ENCODE measurements around the gene GPR132.

GPR132 gene

GRCh38 chr14:105097794-105098127, 32.5 kb upstream of the GPR132 start:
- H3K4me1 ChIP-seq (ENCODE audit: control insufficient read depth, insufficient read depth, low read length): peaks cover 16% of the 10 kb centered on the region
- peaks cover 3% of the 10 kb centered on the region for H3K27me3 ChIP-seq (ENCODE audit: control insufficient read depth, insufficient read depth, low read length)
- H3K4me3 ChIP-seq (ENCODE audit: low read length): no peak overlapping the region
- no peaks in the 10 kb centered on the region for H3K9me3 ChIP-seq (ENCODE audit: control insufficient read depth, low read length)
- no peaks in the 10 kb centered on the region for H3K36me3 ChIP-seq (ENCODE audit: control insufficient read depth, insufficient read depth, low read length)
- no peak overlapping the region for H3K9ac ChIP-seq (ENCODE audit: low read length)

- H3K36me3 ChIP-seq (ENCODE audit: control insufficient read depth, insufficient read depth, low read length): no peaks in the 10 kb centered on the region
- no peaks in the 10 kb centered on the region for H3K9me3 ChIP-seq (ENCODE audit: control insufficient read depth, low read length)
- H3K4me1 ChIP-seq (ENCODE audit: control insufficient read depth, insufficient read depth, low read length): peaks cover 30% of the 10 kb centered on the region
- no peak overlapping the region for H3K9ac ChIP-seq (ENCODE audit: low read length)
- H3K4me3 ChIP-seq (ENCODE audit: low read length): no peak overlapping the region
- peaks cover 3% of the 10 kb centered on the region for H3K27me3 ChIP-seq (ENCODE audit: control insufficient read depth, insufficient read depth, low read length)
These were observed 31.1 kb upstream of the GPR132 start for GRCh38 chr14:105096206-105096875.

- Histone ChIP-seq H3K4me1 (ENCODE audit: control insufficient read depth, insufficient read depth, low read length) (peaks cover 40% of the 10 kb centered on the region), H3K36me3 (ENCODE audit: control insufficient read depth, insufficient read depth, low read length) (no peaks in the 10 kb centered on the region), H3K9me3 (ENCODE audit: control insufficient read depth, low read length) (no peaks in the 10 kb centered on the region), H3K27me3 (ENCODE audit: control insufficient read depth, insufficient read depth, low read length) (peaks cover 3% of the 10 kb centered on the region), H3K9ac (ENCODE audit: low read length) (no peak overlapping the region), H3K4me3 (ENCODE audit: low read length) (no peak overlapping the region)
These were observed 30.1 kb upstream of the GPR132 start for GRCh38 chr14:105095236-105095805.

GRCh38 chr14:105094193-105094907, 29.1 kb upstream of the GPR132 start:
- Histone ChIP-seq H3K27me3 (ENCODE audit: control insufficient read depth, insufficient read depth, low read length) (peaks cover 3% of the 10 kb centered on the region), H3K9ac (ENCODE audit: low read length) (peak overlapping the region; percentile 74), H3K4me1 (ENCODE audit: control insufficient read depth, insufficient read depth, low read length) (peaks cover 42% of the 10 kb centered on the region), H3K4me3 (ENCODE audit: low read length) (peak overlapping the region; percentile 41), H3K9me3 (ENCODE audit: control insufficient read depth, low read length) (no peaks in the 10 kb centered on the region), H3K36me3 (ENCODE audit: control insufficient read depth, insufficient read depth, low read length) (no peaks in the 10 kb centered on the region)

- no peaks in the 10 kb centered on the region for H3K36me3 ChIP-seq (ENCODE audit: control insufficient read depth, insufficient read depth, low read length)
- peak overlapping the region; percentile 74 for H3K9ac ChIP-seq (ENCODE audit: low read length)
- H3K4me1 ChIP-seq (ENCODE audit: control insufficient read depth, insufficient read depth, low read length): peaks cover 50% of the 10 kb centered on the region
- peak overlapping the region; percentile 41 for H3K4me3 ChIP-seq (ENCODE audit: low read length)
- H3K27me3 ChIP-seq (ENCODE audit: control insufficient read depth, insufficient read depth, low read length): peaks cover 9% of the 10 kb centered on the region
- no peaks in the 10 kb centered on the region for H3K9me3 ChIP-seq (ENCODE audit: control insufficient read depth, low read length)
These were observed 28.4 kb upstream of the GPR132 start for GRCh38 chr14:105093431-105094192.

- H3K27me3 ChIP-seq (ENCODE audit: control insufficient read depth, insufficient read depth, low read length): peaks cover 15% of the 10 kb centered on the region
- peak overlapping the region; percentile 19 for H3K4me3 ChIP-seq (ENCODE audit: low read length)
- peak overlapping the region; percentile 47 for H3K9ac ChIP-seq (ENCODE audit: low read length)
- H3K9me3 ChIP-seq (ENCODE audit: control insufficient read depth, low read length): no peaks in the 10 kb centered on the region
- H3K36me3 ChIP-seq (ENCODE audit: control insufficient read depth, insufficient read depth, low read length): no peaks in the 10 kb centered on the region
- H3K4me1 ChIP-seq (ENCODE audit: control insufficient read depth, insufficient read depth, low read length): peaks cover 54% of the 10 kb centered on the region
These were observed 27.8 kb upstream of the GPR132 start for GRCh38 chr14:105093038-105093430.

- no peaks in the 10 kb centered on the region for H3K36me3 ChIP-seq (ENCODE audit: control insufficient read depth, insufficient read depth, low read length)
- peaks cover 19% of the 10 kb centered on the region for H3K27me3 ChIP-seq (ENCODE audit: control insufficient read depth, insufficient read depth, low read length)
- H3K9me3 ChIP-seq (ENCODE audit: control insufficient read depth, low read length): no peaks in the 10 kb centered on the region
- peaks cover 58% of the 10 kb centered on the region for H3K4me1 ChIP-seq (ENCODE audit: control insufficient read depth, insufficient read depth, low read length)
- peak overlapping the region; percentile 47 for H3K9ac ChIP-seq (ENCODE audit: low read length)
- peak overlapping the region; percentile 19 for H3K4me3 ChIP-seq (ENCODE audit: low read length)
These were observed 27.2 kb upstream of the GPR132 start for GRCh38 chr14:105092171-105093037.

GRCh38 chr14:105091517-105092170, 26.4 kb upstream of the GPR132 start:
- Histone ChIP-seq H3K36me3 (ENCODE audit: control insufficient read depth, insufficient read depth, low read length) (no peaks in the 10 kb centered on the region), H3K9me3 (ENCODE audit: control insufficient read depth, low read length) (no peaks in the 10 kb centered on the region), H3K27me3 (ENCODE audit: control insufficient read depth, insufficient read depth, low read length) (peaks cover 27% of the 10 kb centered on the region), H3K4me1 (ENCODE audit: control insufficient read depth, insufficient read depth, low read length) (peaks cover 65% of the 10 kb centered on the region), H3K9ac (ENCODE audit: low read length) (peak overlapping the region; percentile 47), H3K4me3 (ENCODE audit: low read length) (no peak overlapping the region)

GRCh38 chr14:105091054-105091516, 25.9 kb upstream of the GPR132 start:
- H3K9ac ChIP-seq (ENCODE audit: low read length): no peak overlapping the region
- no peak overlapping the region for H3K4me3 ChIP-seq (ENCODE audit: low read length)
- no peaks in the 10 kb centered on the region for H3K9me3 ChIP-seq (ENCODE audit: control insufficient read depth, low read length)
- no peaks in the 10 kb centered on the region for H3K36me3 ChIP-seq (ENCODE audit: control insufficient read depth, insufficient read depth, low read length)
- peaks cover 30% of the 10 kb centered on the region for H3K27me3 ChIP-seq (ENCODE audit: control insufficient read depth, insufficient read depth, low read length)
- H3K4me1 ChIP-seq (ENCODE audit: control insufficient read depth, insufficient read depth, low read length): peaks cover 69% of the 10 kb centered on the region

- peaks cover 69% of the 10 kb centered on the region for H3K4me1 ChIP-seq (ENCODE audit: control insufficient read depth, insufficient read depth, low read length)
These were observed 25.3 kb upstream of the GPR132 start for GRCh38 chr14:105090493-105091053.

More at GRCh38 chr14:105090493-105091053, 25.3 kb upstream of the GPR132 start:
- no peaks in the 10 kb centered on the region for H3K36me3 ChIP-seq (ENCODE audit: control insufficient read depth, insufficient read depth, low read length)
- H3K9ac ChIP-seq (ENCODE audit: low read length): no peak overlapping the region
- peaks cover 35% of the 10 kb centered on the region for H3K27me3 ChIP-seq (ENCODE audit: control insufficient read depth, insufficient read depth, low read length)
- no peaks in the 10 kb centered on the region for H3K9me3 ChIP-seq (ENCODE audit: control insufficient read depth, low read length)
- no peak overlapping the region for H3K4me3 ChIP-seq (ENCODE audit: low read length)
